ENCODE data around the gene BABAM2.

The BABAM2 gene

DNA sequence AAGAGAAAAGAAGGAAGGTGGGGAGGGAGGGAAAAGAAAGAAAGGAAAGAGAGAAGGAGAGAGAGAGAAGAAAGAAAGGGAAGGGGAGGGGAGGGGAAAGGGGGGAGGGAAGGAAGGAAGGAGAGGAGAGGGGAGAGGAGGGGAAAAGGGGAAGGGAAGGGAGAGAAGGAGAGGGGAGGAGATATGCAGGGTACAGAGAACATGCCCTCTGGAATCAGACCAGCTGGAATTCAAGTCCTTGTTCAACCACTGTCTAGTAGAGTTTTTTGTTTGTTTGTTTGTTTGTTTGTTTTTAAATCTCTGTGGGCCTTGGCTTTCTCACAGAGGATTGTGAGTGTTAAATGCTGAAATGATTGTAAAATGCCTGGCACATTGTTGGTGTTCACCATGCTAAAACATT is 424.4 kb downstream of the BABAM2 start:
- no peak for DNase-seq
- H3K4me2 ChIP-seq (ENCODE audit: low read depth, low read length): no peak overlapping the region
- no peaks in the 10 kb centered on the region for H3K4me1 ChIP-seq (ENCODE audit: low read length)
- H2AFZ ChIP-seq (ENCODE audit: low read length): no peak overlapping the region
- TF ChIP-seq EZH2 (optimal IDR thresholded peaks at IDR 0.05; ENCODE audit: low read depth, low read length) (no peak), EZH2phosphoT487 (IDR thresholded peaks at IDR 0.05; ENCODE audit: low read length) (no peak)
- TF ChIP-seq, protein P1, sequence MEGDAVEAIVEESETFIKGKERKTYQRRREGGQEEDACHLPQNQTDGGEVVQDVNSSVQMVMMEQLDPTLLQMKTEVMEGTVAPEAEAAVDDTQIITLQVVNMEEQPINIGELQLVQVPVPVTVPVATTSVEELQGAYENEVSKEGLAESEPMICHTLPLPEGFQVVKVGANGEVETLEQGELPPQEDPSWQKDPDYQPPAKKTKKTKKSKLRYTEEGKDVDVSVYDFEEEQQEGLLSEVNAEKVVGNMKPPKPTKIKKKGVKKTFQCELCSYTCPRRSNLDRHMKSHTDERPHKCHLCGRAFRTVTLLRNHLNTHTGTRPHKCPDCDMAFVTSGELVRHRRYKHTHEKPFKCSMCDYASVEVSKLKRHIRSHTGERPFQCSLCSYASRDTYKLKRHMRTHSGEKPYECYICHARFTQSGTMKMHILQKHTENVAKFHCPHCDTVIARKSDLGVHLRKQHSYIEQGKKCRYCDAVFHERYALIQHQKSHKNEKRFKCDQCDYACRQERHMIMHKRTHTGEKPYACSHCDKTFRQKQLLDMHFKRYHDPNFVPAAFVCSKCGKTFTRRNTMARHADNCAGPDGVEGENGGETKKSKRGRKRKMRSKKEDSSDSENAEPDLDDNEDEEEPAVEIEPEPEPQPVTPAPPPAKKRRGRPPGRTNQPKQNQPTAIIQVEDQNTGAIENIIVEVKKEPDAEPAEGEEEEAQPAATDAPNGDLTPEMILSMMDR (IDR thresholded peaks at IDR 0.05; ENCODE audit: low read length): no peak
- no peaks in the 10 kb centered on the region for H3K9me2 ChIP-seq (replicated peaks; ENCODE audit: insufficient read depth, low read length)
- no peaks in the 10 kb centered on the region for H3K9me3 ChIP-seq (replicated peaks; ENCODE audit: insufficient read depth, low read length)
- no peak overlapping the region for H3K4me3 ChIP-seq (ENCODE audit: low read length)
- no peak overlapping the region for H3K27ac ChIP-seq (ENCODE audit: low read length)
- H3F3A ChIP-seq (ENCODE audit: insufficient read depth, low read length): no peaks in the 10 kb centered on the region
- H3K79me2 ChIP-seq (ENCODE audit: low read length): no peaks in the 10 kb centered on the region
- H3K36me3 ChIP-seq (replicated peaks; ENCODE audit: insufficient read depth, low read length): no peaks in the 10 kb centered on the region
- no peaks in the 10 kb centered on the region for H3K27me3 ChIP-seq (replicated peaks; ENCODE audit: insufficient read depth, low read length)
- H3K9ac ChIP-seq (ENCODE audit: low read length): no peak overlapping the region
- no peaks in the 10 kb centered on the region for H4K20me1 ChIP-seq (ENCODE audit: insufficient read depth, low read length)

GRCh38 chr2:28316546-28317335 is 426.2 kb downstream of the BABAM2 start:
- H3K27me3 ChIP-seq (replicated peaks; ENCODE audit: insufficient read depth, low read length): no peaks in the 10 kb centered on the region
- no peaks in the 10 kb centered on the region for H3F3A ChIP-seq (ENCODE audit: insufficient read depth, low read length)
- no peaks in the 10 kb centered on the region for H3K9me2 ChIP-seq (replicated peaks; ENCODE audit: insufficient read depth, low read length)
- H3K4me1 ChIP-seq (ENCODE audit: low read length): no peaks in the 10 kb centered on the region
- no peak for TF ChIP-seq EZH2phosphoT487 (IDR thresholded peaks at IDR 0.05; ENCODE audit: low read length)
- TF ChIP-seq, protein P1 (IDR thresholded peaks at IDR 0.05; ENCODE audit: low read length): no peak
- TF ChIP-seq EZH2 (optimal IDR thresholded peaks at IDR 0.05; ENCODE audit: low read depth, low read length): no peak
- no peak overlapping the region for H3K4me2 ChIP-seq (ENCODE audit: low read depth, low read length)
- H3K79me2 ChIP-seq (ENCODE audit: low read length): no peaks in the 10 kb centered on the region
- no peak for DNase-seq
- no peaks in the 10 kb centered on the region for H3K36me3 ChIP-seq (replicated peaks; ENCODE audit: insufficient read depth, low read length)
- no peak overlapping the region for H3K27ac ChIP-seq (ENCODE audit: low read length)
- no peaks in the 10 kb centered on the region for H4K20me1 ChIP-seq (ENCODE audit: insufficient read depth, low read length)
- no peak overlapping the region for H3K4me3 ChIP-seq (ENCODE audit: low read length)
- H3K9me3 ChIP-seq (replicated peaks; ENCODE audit: insufficient read depth, low read length): no peaks in the 10 kb centered on the region
- no peak overlapping the region for H2AFZ ChIP-seq (ENCODE audit: low read length)
- H3K9ac ChIP-seq (ENCODE audit: low read length): no peak overlapping the region

DNA sequence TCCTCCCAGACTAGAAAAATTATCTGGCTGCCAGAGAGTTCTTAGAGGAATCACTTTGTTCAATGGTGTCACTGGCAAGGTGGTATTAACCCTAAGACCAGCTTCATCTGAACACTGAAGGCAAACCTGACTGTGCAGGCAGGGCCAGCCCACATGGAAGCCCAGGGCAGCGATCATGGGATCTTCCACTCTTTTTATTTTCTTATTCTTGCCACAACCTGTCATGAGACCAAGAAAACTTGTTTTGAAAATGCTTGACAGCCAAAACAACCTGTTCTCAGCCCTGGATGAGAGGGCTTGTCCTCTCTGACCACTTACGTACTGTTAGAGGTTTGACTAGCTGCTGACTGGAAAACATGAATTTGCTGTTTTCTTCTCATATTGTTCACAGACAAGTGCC is 426.9 kb downstream of the BABAM2 start:
- H3K9me2 ChIP-seq (replicated peaks; ENCODE audit: insufficient read depth, low read length): no peaks in the 10 kb centered on the region
- no peak overlapping the region for H3K4me2 ChIP-seq (ENCODE audit: low read depth, low read length)
- no peak overlapping the region for H3K9ac ChIP-seq (ENCODE audit: low read length)
- H3K4me1 ChIP-seq (ENCODE audit: low read length): no peaks in the 10 kb centered on the region
- H3K79me2 ChIP-seq (ENCODE audit: low read length): no peaks in the 10 kb centered on the region
- no peaks in the 10 kb centered on the region for H4K20me1 ChIP-seq (ENCODE audit: insufficient read depth, low read length)
- no peaks in the 10 kb centered on the region for H3K36me3 ChIP-seq (replicated peaks; ENCODE audit: insufficient read depth, low read length)
- no peak overlapping the region for H3K4me3 ChIP-seq (ENCODE audit: low read length)
- TF ChIP-seq, protein P1 (IDR thresholded peaks at IDR 0.05; ENCODE audit: low read length): no peak
- H2AFZ ChIP-seq (ENCODE audit: low read length): no peak overlapping the region
- H3K27ac ChIP-seq (ENCODE audit: low read length): no peak overlapping the region
- no peak for DNase-seq
- no peaks in the 10 kb centered on the region for H3K27me3 ChIP-seq (replicated peaks; ENCODE audit: insufficient read depth, low read length)
- H3F3A ChIP-seq (ENCODE audit: insufficient read depth, low read length): no peaks in the 10 kb centered on the region
- no peaks in the 10 kb centered on the region for H3K9me3 ChIP-seq (replicated peaks; ENCODE audit: insufficient read depth, low read length)
